Tibial nerve (tissue), 4 donors: ENCODE results near the gene ZBTB22. TPM values are rescaled to one million over a fixed set of nuclear protein-coding genes. Genes with fewer than 3 reads are reported as not detected.
"Not testable (repeated sequence)": the region's sequence is repeated elsewhere in the genome, so short reads cannot be mapped to it uniquely, and the experiment has no call there.

Source experiments
- DNase-seq, 2 donors: peaks; one replicate each; pipeline ENCODE4 v3.0.0-alpha.2; 2019; ENCODE audit warnings: low spot score in 2 of 2
- H3K27ac ChIP-seq, 4 donors: fragments of 200-600 bp; sonication (generic) in 3 of 4; one replicate each; pipeline ENCODE4 v1.5.1; 2017 to 2019; ENCODE audit warnings: mild to moderate bottlenecking in 1 of 4
- H3K27me3 ChIP-seq, 2 donors: fragments of 200-600 bp; sonication (generic) in 1 of 2; one replicate each; pipeline versions ENCODE4 v1.5.1 to v1.6.0; 2017 to 2019
- H3K36me3 ChIP-seq, 3 donors: fragments of 200-600 bp; sonication (generic); one replicate each; pipeline ENCODE4 v1.5.1; 2018 to 2019
- H3K4me1 ChIP-seq, 4 donors: fragments of 200-600 bp; sonication (generic) in 3 of 4; one replicate each; pipeline ENCODE4 v1.5.1; 2017 to 2019
- H3K4me3 ChIP-seq, 4 donors: fragments of 200-600 bp; sonication (generic) in 3 of 4; one replicate each; pipeline ENCODE4 v1.5.1; 2017 to 2019; ENCODE audit warnings: mild to moderate bottlenecking in 1 of 4, moderate library complexity in 1 of 4
- H3K9me3 ChIP-seq, 4 donors: fragments of 200-600 bp; sonication (generic) in 3 of 4; one replicate each; pipeline ENCODE4 v1.5.1; 2017 to 2019
- CTCF ChIP-seq, 5 experiments: fragments of 200-600 bp in 3 of 5; fragments of 450-650 bp in 2 of 5; sonication (generic) in 3 of 5; IDR thresholded peaks; one replicate each; pipeline ENCODE4 v1.5.1; 2016 to 2019; ENCODE audit warnings: antibody characterized with exemption in 5 of 5, mild to moderate bottlenecking in 3 of 5, moderate library complexity in 2 of 5
- EP300 ChIP-seq, 2 donors: sonication (generic); formaldehyde crosslinking; IDR thresholded peaks; one replicate each; pipeline ENCODE4 v1.6.1; 2017; ENCODE audit warnings: antibody characterized with exemption in 2 of 2, mild to moderate bottlenecking in 1 of 2
- POLR2A ChIP-seq, 2 donors: fragments of 450-650 bp; IDR thresholded peaks; one replicate each; pipeline ENCODE4 v1.6.1; 2017; ENCODE audit warnings: antibody characterized with exemption in 2 of 2, mild to moderate bottlenecking in 2 of 2, moderate library complexity in 2 of 2
- WGBS, 2 donors: methylation state at CpG; one replicate each; pipeline ENCODE4 v1.1.5; 2018; 5-methylcytosine and 5-hydroxymethylcytosine counted together
- total RNA-seq, 4 donors: library from RNA; depleted of rRNA; stranded (reverse); fragments of >200 nt; gene quantifications; one replicate each; pipeline ENCODE4 v1.1.0, GENCODE V29; 2016

ZBTB22 gene
- total RNA-seq, 4 donors from 2014 or later = 13.8 to 21.6 (median 17.5) TPM

GRCh38 chr6:33359331-33359730 lies 41.8 kb upstream of the ZBTB22 start:
- DNase-seq = no peak
- Histone ChIP-seq H3K27me3 (no peaks in the 10 kb centered on the region), H3K27ac (no peak overlapping the region), H3K36me3 (no peaks in the 10 kb centered on the region), H3K4me3 (no peak overlapping the region), H3K9me3 (no peaks in the 10 kb centered on the region), H3K4me1 (no peaks in the 10 kb centered on the region)
- no peak for TF ChIP-seq EP300 (IDR thresholded peaks at IDR 0.05)
- no peak for TF ChIP-seq CTCF (IDR thresholded peaks at IDR 0.05)
- TF ChIP-seq POLR2A (IDR thresholded peaks at IDR 0.05) = no peak

- not testable (repeated sequence) for H3K36me3 ChIP-seq, H3K4me1 ChIP-seq, H3K4me3 ChIP-seq, DNase-seq, H3K9me3 ChIP-seq, H3K27ac ChIP-seq, H3K27me3 ChIP-seq
- WGBS, 2 donors = 63 to 66% methylated on average over 13 of the region's 13 CpGs
Measured at GRCh38 chr6:33357160-33357871, 39.8 kb upstream of the ZBTB22 start.

- Histone ChIP-seq H3K27ac (no peak overlapping the region), H3K36me3 (no peaks in the 10 kb centered on the region), H3K4me1 (no peaks in the 10 kb centered on the region), H3K4me3 (no peak overlapping the region), H3K27me3 (no peaks in the 10 kb centered on the region), H3K9me3 (no peaks in the 10 kb centered on the region)
- WGBS, 2 donors = 76 to 83% methylated on average over 3 of the region's 3 CpGs
- DNase-seq = no peak
- TF ChIP-seq EP300 (IDR thresholded peaks at IDR 0.05) (no peak), POLR2A (IDR thresholded peaks at IDR 0.05) (no peak), CTCF (IDR thresholded peaks at IDR 0.05) (no peak)
Measured at GRCh38 chr6:33356295-33356694, 38.8 kb upstream of the ZBTB22 start.

GRCh38 chr6:33355860-33356259 lies 38.3 kb upstream of the ZBTB22 start:
- not testable (repeated sequence) for H3K36me3 ChIP-seq, H3K4me3 ChIP-seq, H3K4me1 ChIP-seq, DNase-seq, H3K9me3 ChIP-seq, H3K27me3 ChIP-seq, H3K27ac ChIP-seq
- WGBS, 2 donors = 87 to 88% methylated on average over 6 of the region's 6 CpGs

GRCh38 chr6:33347816-33348215 lies 30.3 kb upstream of the ZBTB22 start:
- Histone ChIP-seq H3K4me3 (no peak overlapping the region), H3K27me3 (no peaks in the 10 kb centered on the region), H3K27ac (no peak overlapping the region), H3K4me1 (peaks cover 0 to 13% (median 7%) of the 10 kb centered on the region in 4 donors), H3K9me3 (no peaks in the 10 kb centered on the region), H3K36me3 (no peaks in the 10 kb centered on the region)
- no peak for TF ChIP-seq POLR2A (IDR thresholded peaks at IDR 0.05)
- TF ChIP-seq EP300 (IDR thresholded peaks at IDR 0.05) = no peak
- no peak for TF ChIP-seq CTCF (IDR thresholded peaks at IDR 0.05)
- 86 to 87% methylated on average over 5 of the region's 5 CpGs for WGBS, 2 donors
- no peak for DNase-seq

- 83 to 86% methylated on average over 5 of the region's 5 CpGs for WGBS, 2 donors
- not testable (repeated sequence) for H3K9me3 ChIP-seq, H3K27ac ChIP-seq
Measured at GRCh38 chr6:33346972-33347371, 29.4 kb upstream of the ZBTB22 start.

More at GRCh38 chr6:33346972-33347371, 29.4 kb upstream of the ZBTB22 start:
- not testable (repeated sequence) for H3K27me3 ChIP-seq, H3K4me3 ChIP-seq, DNase-seq, H3K36me3 ChIP-seq
- peaks cover 0 to 13% (median 7%) of the 10 kb centered on the region in 4 donors for H3K4me1 ChIP-seq
